ENCODE results near the gene ASGR2. TPM values are rescaled to one million over a fixed set of nuclear protein-coding genes. Genes with fewer than 3 reads are reported as not detected.
A peak's percentile ranks its signal among the peaks of the same experiment; 100 is the strongest.

ASGR2 gene
- total and polyA plus RNA-seq, 7 donors, result 1.0 to 2.4 (median 1.6) TPM; not detected in 4

- Histone ChIP-seq H3K27me3 (no peaks in the 10 kb centered on the region), H3K4me1 (no peaks in the 10 kb centered on the region), H3K27ac (peak within 1 kb of the TSS in 2 of 4 donors; percentile 20 to 27), H3K9me3 (no peaks in the 10 kb centered on the region), H3K36me3 (no peaks in the 10 kb centered on the region), H3K4me3 (peak within 1 kb of the TSS in 1 of 4 donors; percentile 13)
- intact Hi-C loops (cut with DNase I), result no loop called here
- TF ChIP-seq, protein P1, sequence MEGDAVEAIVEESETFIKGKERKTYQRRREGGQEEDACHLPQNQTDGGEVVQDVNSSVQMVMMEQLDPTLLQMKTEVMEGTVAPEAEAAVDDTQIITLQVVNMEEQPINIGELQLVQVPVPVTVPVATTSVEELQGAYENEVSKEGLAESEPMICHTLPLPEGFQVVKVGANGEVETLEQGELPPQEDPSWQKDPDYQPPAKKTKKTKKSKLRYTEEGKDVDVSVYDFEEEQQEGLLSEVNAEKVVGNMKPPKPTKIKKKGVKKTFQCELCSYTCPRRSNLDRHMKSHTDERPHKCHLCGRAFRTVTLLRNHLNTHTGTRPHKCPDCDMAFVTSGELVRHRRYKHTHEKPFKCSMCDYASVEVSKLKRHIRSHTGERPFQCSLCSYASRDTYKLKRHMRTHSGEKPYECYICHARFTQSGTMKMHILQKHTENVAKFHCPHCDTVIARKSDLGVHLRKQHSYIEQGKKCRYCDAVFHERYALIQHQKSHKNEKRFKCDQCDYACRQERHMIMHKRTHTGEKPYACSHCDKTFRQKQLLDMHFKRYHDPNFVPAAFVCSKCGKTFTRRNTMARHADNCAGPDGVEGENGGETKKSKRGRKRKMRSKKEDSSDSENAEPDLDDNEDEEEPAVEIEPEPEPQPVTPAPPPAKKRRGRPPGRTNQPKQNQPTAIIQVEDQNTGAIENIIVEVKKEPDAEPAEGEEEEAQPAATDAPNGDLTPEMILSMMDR (IDR thresholded peaks at IDR 0.05), result no peak
- no peak for TF ChIP-seq POLR2A (IDR thresholded peaks at IDR 0.05)
- TF ChIP-seq EP300 (IDR thresholded peaks at IDR 0.05), result no peak
- no peak for TF ChIP-seq POLR2AphosphoS5 (IDR thresholded peaks at IDR 0.05)
- 66 to 67% methylated on average over 15 of the region's 15 CpGs for WGBS, 2 donors
- DNase-seq, result no peak
Measured at GRCh38 chr17:7079581-7080455, 34.8 kb downstream of the ASGR2 start, which contains the start of gene CLEC10A. TSS of gene CLEC10A (minus strand) at chr17:7080251. CDS start at chr17:7078812, 1,439 bp downstream.

DNA sequence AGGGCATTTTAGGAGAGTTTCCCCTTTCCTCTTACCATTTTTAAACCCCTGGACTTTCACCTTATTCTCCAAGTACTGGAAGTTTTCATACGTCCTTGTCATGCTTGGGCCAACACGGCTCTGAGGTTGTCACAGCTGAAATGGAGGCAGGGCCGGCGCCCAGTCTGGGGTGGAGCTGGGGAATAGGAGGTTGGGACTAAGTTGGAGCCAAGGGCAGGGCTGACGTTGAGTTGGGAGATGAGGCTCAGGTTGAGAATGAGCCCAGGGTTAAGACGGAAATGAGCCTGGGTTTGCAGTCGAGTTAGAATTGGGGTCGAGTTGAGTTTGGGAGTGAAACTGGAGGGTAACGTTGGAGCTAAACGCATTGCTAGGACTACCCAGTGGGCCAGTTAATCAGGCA lies 35.9 kb downstream of the ASGR2 start:
- WGBS, 2 donors, result 79 to 89% methylated on average over 10 of the region's 10 CpGs
- TF ChIP-seq, protein P1 (IDR thresholded peaks at IDR 0.05), result no peak
- TF ChIP-seq POLR2A (IDR thresholded peaks at IDR 0.05) (no peak), POLR2AphosphoS5 (IDR thresholded peaks at IDR 0.05) (no peak), EP300 (IDR thresholded peaks at IDR 0.05) (no peak)
- H3K4me3 ChIP-seq, result peak overlapping the region in 1 of 4 donors; percentile 1

GRCh38 chr17:7077911-7078546 lies 36.6 kb downstream of the ASGR2 start:
- no peaks in the 10 kb centered on the region for H3K4me1 ChIP-seq
- no peaks in the 10 kb centered on the region for H3K27me3 ChIP-seq
- H3K9me3 ChIP-seq, result no peaks in the 10 kb centered on the region
- H3K27ac ChIP-seq, result no peak overlapping the region
- intact Hi-C loops (cut with DNase I), result no loop called here
- peak overlapping the region in 1 of 4 donors; percentile 1 for H3K4me3 ChIP-seq
- no peaks in the 10 kb centered on the region for H3K36me3 ChIP-seq
- TF ChIP-seq POLR2A (IDR thresholded peaks at IDR 0.05), result no peak
- TF ChIP-seq POLR2AphosphoS5 (IDR thresholded peaks at IDR 0.05), result no peak
- TF ChIP-seq, protein P1 (IDR thresholded peaks at IDR 0.05), result no peak
- TF ChIP-seq EP300 (IDR thresholded peaks at IDR 0.05), result no peak
- 87 to 92% methylated on average over 7 of the region's 7 CpGs for WGBS, 2 donors
- DNase-seq, result no peak

More for the DNA sequence above, 35.9 kb downstream of the ASGR2 start:
- Histone ChIP-seq H3K27ac (no peak overlapping the region), H3K36me3 (no peaks in the 10 kb centered on the region), H3K4me1 (no peaks in the 10 kb centered on the region), H3K27me3 (no peaks in the 10 kb centered on the region), H3K9me3 (no peaks in the 10 kb centered on the region)
- intact Hi-C loops (cut with DNase I), result no loop called here
- DNase-seq, result no peak

DNA sequence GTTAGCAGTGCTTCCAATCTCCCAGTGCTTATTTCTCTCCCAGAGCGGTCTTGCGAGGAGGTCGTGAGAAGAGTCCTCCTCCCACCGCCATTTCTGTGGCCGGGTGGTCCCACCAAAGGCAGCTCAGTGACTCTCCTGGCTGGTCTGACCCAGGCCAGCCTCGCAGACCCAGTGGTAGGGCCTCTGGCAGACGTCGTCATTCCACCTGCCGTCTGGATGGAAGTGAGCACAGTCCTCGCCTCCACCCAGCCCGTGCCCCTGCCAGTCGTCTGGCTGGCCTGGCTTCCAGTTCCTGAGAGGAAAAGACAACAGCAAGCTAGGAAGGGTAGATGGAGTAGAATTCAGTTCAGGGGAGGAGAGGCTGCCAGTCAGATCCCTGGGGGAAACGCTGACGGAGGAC lies 39.7 kb downstream of the ASGR2 start:
- intact Hi-C loops (cut with DNase I), result no loop called here
- no peaks in the 10 kb centered on the region for H3K4me1 ChIP-seq
- no peak for DNase-seq
- TF ChIP-seq, protein P1 (IDR thresholded peaks at IDR 0.05), result no peak
- no peak for TF ChIP-seq EP300 (IDR thresholded peaks at IDR 0.05)
- no peak for TF ChIP-seq POLR2A (IDR thresholded peaks at IDR 0.05)
- no peak for TF ChIP-seq POLR2AphosphoS5 (IDR thresholded peaks at IDR 0.05)
- no peak overlapping the region for H3K27ac ChIP-seq
- no peaks in the 10 kb centered on the region for H3K36me3 ChIP-seq
- no peaks in the 10 kb centered on the region for H3K9me3 ChIP-seq
- 87 to 88% methylated on average over 14 of the region's 14 CpGs for WGBS, 2 donors
- no peak overlapping the region for H3K4me3 ChIP-seq
- H3K27me3 ChIP-seq, result no peaks in the 10 kb centered on the region
